AG10803 (cell line): ENCODE measurements around the gene RTF1.

Experiments
- DNase-seq: peaks from one replicate; pipeline ENCODE4 v3.0.0; 2010; ENCODE audit warnings: low read depth
- H3K4me3 ChIP-seq: 2 replicates; pipeline ENCODE4 v1.5.1; 2011; ENCODE audit warnings: mild to moderate bottlenecking, low read length, control low read depth
- CTCF ChIP-seq: conservative IDR thresholded peaks from 2 replicates; pipeline ENCODE4 v1.5.1; 2011; ENCODE audit warnings: mild to moderate bottlenecking, low read length, control low read depth, inconsistent platforms

The RTF1 gene

GRCh38 chr15:41513506-41514227 lies 96.8 kb downstream of the RTF1 start, which contains the start of gene LTK:
Gene LTK, minus strand, starts transcription at chr15:41513827. Its CDS starts 118 bp downstream, at chr15:41513709.
- no peak for DNase-seq
- TF ChIP-seq CTCF, result no peak
- peak within 1 kb of the TSS; percentile 27 for H3K4me3 ChIP-seq

- no peak overlapping the region for H3K4me3 ChIP-seq
- no peak for TF ChIP-seq CTCF
- no peak for DNase-seq
These were observed 101.1 kb downstream of the RTF1 start for GRCh38 chr15:41517895-41518449.

DNA sequence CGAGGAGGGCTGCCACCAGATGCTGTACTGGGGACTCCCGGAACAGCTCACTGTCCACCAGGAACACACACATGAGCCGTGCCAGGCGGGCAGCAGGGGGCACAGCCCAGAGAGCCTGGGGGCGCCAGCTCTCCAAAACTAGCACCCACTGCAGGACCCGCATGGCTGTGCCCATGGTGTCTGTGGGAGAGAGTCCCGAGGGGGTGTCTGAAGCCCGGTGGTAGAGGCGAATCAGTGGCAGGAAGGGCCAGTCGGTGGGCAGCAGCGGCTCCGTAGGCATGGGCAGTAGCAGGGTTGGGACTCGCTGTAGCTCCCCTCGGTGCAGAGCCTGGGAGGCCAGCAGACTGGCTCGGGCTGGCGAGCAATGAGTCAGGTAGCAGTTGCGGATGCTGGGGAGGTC lies 103.7 kb downstream of the RTF1 start:
- DNase-seq, result no peak
- no peak for TF ChIP-seq CTCF
- H3K4me3 ChIP-seq, result no peak overlapping the region

DNA sequence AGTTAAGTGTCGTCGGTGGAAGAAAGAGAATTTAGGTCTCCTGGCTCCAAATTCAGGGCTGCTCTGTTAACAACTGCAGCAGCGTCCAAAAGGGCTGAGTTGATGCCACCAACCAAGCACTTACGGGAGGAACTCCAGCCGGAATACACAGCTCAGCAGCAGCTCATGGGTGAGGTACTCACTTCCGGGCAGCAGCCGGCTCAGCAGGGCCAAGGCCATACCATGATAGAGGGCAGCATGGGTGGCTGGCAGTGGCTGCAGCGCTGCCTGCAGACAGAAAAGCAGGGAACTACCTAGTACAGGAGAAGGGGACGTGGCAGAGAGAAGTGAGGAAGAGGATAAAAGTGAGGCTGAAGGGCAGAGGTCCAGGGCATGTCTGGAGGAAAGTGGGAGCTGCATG lies 104.7 kb downstream of the RTF1 start:
- H3K4me3 ChIP-seq, result no peak overlapping the region
- TF ChIP-seq CTCF, result no peak
- no peak for DNase-seq

DNA sequence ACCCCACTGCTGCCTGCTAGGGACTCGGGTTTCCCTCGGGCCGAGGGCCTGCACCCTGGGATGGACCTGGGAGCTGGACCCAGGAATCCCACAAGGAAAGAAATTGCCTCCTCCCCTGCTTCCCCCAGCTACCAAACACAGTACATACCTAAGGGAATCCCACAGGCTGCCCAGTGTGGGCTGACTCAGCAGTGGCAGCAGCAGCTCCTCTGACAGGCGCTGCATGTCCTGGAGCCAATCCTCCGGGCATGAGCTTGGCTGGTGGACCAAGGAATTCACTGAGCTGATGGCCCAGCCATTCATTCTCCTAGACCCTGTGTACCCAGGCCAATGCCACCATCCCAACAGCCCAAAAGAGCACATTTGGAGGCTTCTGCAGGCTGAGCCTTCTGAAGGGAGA lies 106.2 kb downstream of the RTF1 start:
- no peak for DNase-seq
- no peak for TF ChIP-seq CTCF
- H3K4me3 ChIP-seq, result no peak overlapping the region

- H3K4me3 ChIP-seq, result no peak overlapping the region
- TF ChIP-seq CTCF, result no peak
- no peak for DNase-seq
These were observed 113.6 kb downstream of the RTF1 start for GRCh38 chr15:41530363-41530956.
